T47D (cell line): Measurements from ENCODE around the gene LEMD3.

Experiments used
- DNase-seq, 2 experiments: peaks; one replicate each; pipeline versions ENCODE4 v3.0.0 to v3.0.0-alpha.2; 2011 to 2012; ENCODE audit warnings: low read depth in 1 of 2, low spot score in 1 of 2
- JUND ChIP-seq: IDR thresholded peaks from 2 replicates; pipeline ENCODE4 v1.6.1; 2012; ENCODE audit warnings: low read depth
- in situ Hi-C: cut with HindIII; loops from 2 replicates; pipeline ENCODE4 v1.10.0; 2016; ENCODE audit warnings: low sequenced_read_pairs, low pct_unique_long_range_greater_than_20kb

LEMD3 gene

GRCh38 chr12:65152012-65152411, 17.4 kb upstream of the LEMD3 start:
- in situ Hi-C loops, result no loop called here
- no peak for TF ChIP-seq JUND
- no peak for DNase-seq

- DNase-seq, result no peak
- no peak for TF ChIP-seq JUND
- in situ Hi-C loops, result no loop called here
These were observed 16.8 kb upstream of the LEMD3 start for GRCh38 chr12:65152596-65152995.

- in situ Hi-C loops, result no loop called here
- TF ChIP-seq JUND, result no peak
- no peak for DNase-seq
These were observed 13.6 kb upstream of the LEMD3 start for GRCh38 chr12:65155784-65156183.

GRCh38 chr12:65156366-65156841, 13.0 kb upstream of the LEMD3 start:
- no peak for DNase-seq
- no peak for TF ChIP-seq JUND
- in situ Hi-C loops, result no loop called here

- TF ChIP-seq JUND, result no peak
- in situ Hi-C loops, result no loop called here
- DNase-seq, result peak in 1 of 2 experiments; percentile 63
These were observed 12.3 kb upstream of the LEMD3 start for GRCh38 chr12:65157091-65157490.

- in situ Hi-C loops, result no loop called here
- no peak for TF ChIP-seq JUND
These were observed 6.8 kb upstream of the LEMD3 start for GRCh38 chr12:65162609-65163008.

GRCh38 chr12:65164244-65164643, 5.1 kb upstream of the LEMD3 start:
- in situ Hi-C loops, result no loop called here
- no peak for DNase-seq
- TF ChIP-seq JUND, result no peak

More at GRCh38 chr12:65162609-65163008, 6.8 kb upstream of the LEMD3 start:
- DNase-seq, result no peak

GRCh38 chr12:65164774-65165173, 4.6 kb upstream of the LEMD3 start:
- DNase-seq, result peak in 1 of 2 experiments; percentile 16
- TF ChIP-seq JUND, result no peak
- in situ Hi-C loops, result no loop called here

GRCh38 chr12:65168681-65169319, 583 bp upstream of the LEMD3 start:
- DNase-seq, result no peak
- in situ Hi-C loops, result no loop called here
- no peak for TF ChIP-seq JUND

- no peak for TF ChIP-seq JUND
- DNase-seq, result peak; percentile 50 to 69
- in situ Hi-C loops, result no loop called here
These were observed 962 bp downstream of the LEMD3 start for GRCh38 chr12:65170209-65170881.

- TF ChIP-seq JUND, result no peak
- in situ Hi-C loops, result no loop called here
- DNase-seq, result no peak
These were observed 1.7 kb downstream of the LEMD3 start for GRCh38 chr12:65171073-65171472.

- TF ChIP-seq JUND, result no peak
- no peak for DNase-seq
- in situ Hi-C loops, result no loop called here
These were observed 2.5 kb downstream of the LEMD3 start for GRCh38 chr12:65171870-65172269.

GRCh38 chr12:65175385-65175784, 6.0 kb downstream of the LEMD3 start:
- in situ Hi-C loops, result no loop called here
- TF ChIP-seq JUND, result no peak
- no peak for DNase-seq
